Activated B cell treated with CpG ODN at 0.5 μM for 24 hours (primary cell): ENCODE data around the gene TMEM9B. TPM values are rescaled to one million over a fixed set of nuclear protein-coding genes. Genes with fewer than 3 reads are reported as not detected.

Experiments used
- ATAC-seq: fragments of 200-7000 bp; cut with Tn5 transposase; one replicate; pipeline ENCODE4 v1.10.0; 2021; ENCODE audit warnings: low read depth, mild to moderate bottlenecking, moderate library complexity
- CTCF ChIA-PET: fragments of 350-600 bp; sonication (Branson Sonifier 250); formaldehyde crosslinking; loops from one replicate; lab custom pipeline; 2021; ENCODE audit warnings: antibody characterized with exemption; lab: Charles Lee
- POLR2A ChIA-PET: fragments of 350-600 bp; sonication (Branson Sonifier 250); formaldehyde crosslinking; loops from one replicate; lab custom pipeline; 2021; ENCODE audit warnings: antibody characterized with exemption; lab: Charles Lee
- DNase-seq: peaks from one replicate; pipeline ENCODE4 v3.0.0; 2022
- H3K27ac Mint-ChIP-seq: one replicate; pipeline ENCODE4 v1.8.0; 2020; ENCODE audit warnings: mixed read lengths
- H3K27me3 Mint-ChIP-seq: one replicate; pipeline ENCODE4 v1.8.0; 2021; ENCODE audit warnings: mixed read lengths
- H3K36me3 Mint-ChIP-seq: one replicate; pipeline ENCODE4 v1.8.0; 2021; ENCODE audit warnings: low read depth, mixed read lengths
- H3K4me1 Mint-ChIP-seq: one replicate; pipeline ENCODE4 v1.8.0; 2021; ENCODE audit warnings: mixed read lengths
- H3K4me3 Mint-ChIP-seq: one replicate; pipeline ENCODE4 v1.8.0; 2020; ENCODE audit warnings: mild to moderate bottlenecking, mixed read lengths
- H3K9me3 Mint-ChIP-seq: one replicate; pipeline ENCODE4 v1.8.0; 2020; ENCODE audit warnings: mixed read lengths
- intact Hi-C: fragments of 100-400 bp; cut with micrococcal nuclease; formaldehyde crosslinking; loops from one replicate; pipeline ENCODE4 v1.15.1; 2024
- total RNA-seq: library from RNA; stranded (reverse); gene quantifications from 2 replicates; pipeline ENCODE4 v1.2.3, GENCODE V29; 2022
- TF ChIP-seq, protein P1 (sequence below): fragments of 200-600 bp; IDR thresholded peaks from one replicate; pipeline ENCODE4 v1.8.0; 2022; ENCODE audit warnings: antibody characterized with exemption, mild to moderate bottlenecking

Gene TMEM9B
- total RNA-seq, 1 donor from 2014 or later: 29.6 TPM

DNA sequence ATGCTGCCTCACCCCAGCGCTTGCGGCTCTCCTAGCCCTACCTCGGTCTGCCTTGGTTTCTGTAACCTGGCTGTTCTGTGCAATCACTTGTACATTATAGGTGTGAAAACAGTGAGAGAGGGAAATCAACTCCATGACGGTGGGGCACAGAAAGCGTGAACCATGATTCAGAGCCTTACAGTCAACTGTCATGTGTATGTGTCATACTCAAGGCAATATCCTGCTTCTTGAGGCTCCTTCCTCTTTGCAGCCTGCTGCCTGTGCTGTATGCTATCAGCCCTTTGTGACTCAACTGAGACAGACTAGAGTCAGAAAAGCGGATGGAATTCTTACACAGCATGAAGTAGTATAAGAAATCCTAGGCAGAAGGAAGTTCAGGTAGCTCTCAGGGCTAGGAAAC, 37.5 kb upstream of the TMEM9B start:
- intact Hi-C loops: no loop called here
- Mint-ChIP-seq H3K27me3 (peaks cover 42% of the 10 kb centered on the region), H3K27ac (no peak overlapping the region), H3K4me3 (no peak overlapping the region), H3K9me3 (no peaks in the 10 kb centered on the region), H3K36me3 (no peaks in the 10 kb centered on the region), H3K4me1 (peaks cover 15% of the 10 kb centered on the region)
- no peak for DNase-seq
- TF ChIP-seq, protein P1, sequence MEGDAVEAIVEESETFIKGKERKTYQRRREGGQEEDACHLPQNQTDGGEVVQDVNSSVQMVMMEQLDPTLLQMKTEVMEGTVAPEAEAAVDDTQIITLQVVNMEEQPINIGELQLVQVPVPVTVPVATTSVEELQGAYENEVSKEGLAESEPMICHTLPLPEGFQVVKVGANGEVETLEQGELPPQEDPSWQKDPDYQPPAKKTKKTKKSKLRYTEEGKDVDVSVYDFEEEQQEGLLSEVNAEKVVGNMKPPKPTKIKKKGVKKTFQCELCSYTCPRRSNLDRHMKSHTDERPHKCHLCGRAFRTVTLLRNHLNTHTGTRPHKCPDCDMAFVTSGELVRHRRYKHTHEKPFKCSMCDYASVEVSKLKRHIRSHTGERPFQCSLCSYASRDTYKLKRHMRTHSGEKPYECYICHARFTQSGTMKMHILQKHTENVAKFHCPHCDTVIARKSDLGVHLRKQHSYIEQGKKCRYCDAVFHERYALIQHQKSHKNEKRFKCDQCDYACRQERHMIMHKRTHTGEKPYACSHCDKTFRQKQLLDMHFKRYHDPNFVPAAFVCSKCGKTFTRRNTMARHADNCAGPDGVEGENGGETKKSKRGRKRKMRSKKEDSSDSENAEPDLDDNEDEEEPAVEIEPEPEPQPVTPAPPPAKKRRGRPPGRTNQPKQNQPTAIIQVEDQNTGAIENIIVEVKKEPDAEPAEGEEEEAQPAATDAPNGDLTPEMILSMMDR: no peak
- CTCF ChIA-PET: no interaction called here
- ATAC-seq: peak; percentile 40
- POLR2A ChIA-PET: no interaction called here

- peaks cover 3% of the 10 kb centered on the region for H3K4me1 Mint-ChIP-seq
- no peaks in the 10 kb centered on the region for H3K36me3 Mint-ChIP-seq
- no peak for DNase-seq
- intact Hi-C loops: no loop called here
- no peak overlapping the region for H3K4me3 Mint-ChIP-seq
- ChIA-PET CTCF (no interaction called here), POLR2A (no interaction called here)
- H3K9me3 Mint-ChIP-seq: no peaks in the 10 kb centered on the region
- TF ChIP-seq, protein P1: no peak
- peaks cover 30% of the 10 kb centered on the region for H3K27me3 Mint-ChIP-seq
- no peak overlapping the region for H3K27ac Mint-ChIP-seq
- no peak for ATAC-seq
These were observed 33.8 kb upstream of the TMEM9B start for GRCh38 chr11:8998017-8998416.

DNA sequence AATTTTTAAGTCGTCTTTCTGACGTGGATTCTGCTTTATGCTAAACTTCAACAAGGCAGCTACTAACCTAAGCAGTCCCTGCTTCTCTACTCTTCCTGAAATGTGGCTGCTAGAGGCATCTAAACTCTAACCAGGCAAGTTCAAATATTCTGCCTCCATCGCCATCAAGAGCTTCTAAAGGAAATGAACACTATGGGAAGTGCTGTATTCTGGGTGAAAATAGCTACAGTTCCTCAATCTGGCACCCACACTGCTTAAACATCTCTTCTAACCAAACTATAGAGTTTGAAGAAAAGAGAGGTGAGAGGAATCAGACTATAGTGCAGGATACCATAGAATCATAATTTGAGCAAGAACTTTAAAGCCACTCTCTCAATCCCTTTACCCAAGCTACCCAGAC, 33.2 kb upstream of the TMEM9B start:
- no peak for ATAC-seq
- TF ChIP-seq, protein P1: no peak
- Mint-ChIP-seq H3K36me3 (no peaks in the 10 kb centered on the region), H3K27me3 (peaks cover 25% of the 10 kb centered on the region), H3K4me1 (peaks cover 2% of the 10 kb centered on the region), H3K9me3 (no peaks in the 10 kb centered on the region), H3K27ac (no peak overlapping the region), H3K4me3 (no peak overlapping the region)
- CTCF ChIA-PET: no interaction called here
- POLR2A ChIA-PET: no interaction called here
- intact Hi-C loops: no loop called here
- DNase-seq: no peak

- intact Hi-C loops: no loop called here
- ChIA-PET CTCF (no interaction called here), POLR2A (no interaction called here)
- TF ChIP-seq, protein P1: no peak
- no peaks in the 10 kb centered on the region for H3K36me3 Mint-ChIP-seq
- no peak overlapping the region for H3K27ac Mint-ChIP-seq
- peaks cover 13% of the 10 kb centered on the region for H3K27me3 Mint-ChIP-seq
- no peak for DNase-seq
- H3K4me3 Mint-ChIP-seq: no peak overlapping the region
- H3K9me3 Mint-ChIP-seq: no peaks in the 10 kb centered on the region
- no peak for ATAC-seq
- H3K4me1 Mint-ChIP-seq: no peaks in the 10 kb centered on the region
These were observed 25.2 kb upstream of the TMEM9B start for GRCh38 chr11:8989453-8989852.

- ATAC-seq: no peak
- no peak for DNase-seq
- POLR2A ChIA-PET: no interaction called here
- TF ChIP-seq, protein P1: no peak
- Mint-ChIP-seq H3K27me3 (peaks cover 10% of the 10 kb centered on the region), H3K36me3 (no peaks in the 10 kb centered on the region), H3K4me1 (no peaks in the 10 kb centered on the region), H3K9me3 (no peaks in the 10 kb centered on the region), H3K4me3 (no peak overlapping the region), H3K27ac (no peak overlapping the region)
- CTCF ChIA-PET: no interaction called here
- intact Hi-C loops: no loop called here
These were observed 24.3 kb upstream of the TMEM9B start for GRCh38 chr11:8988329-8989234.
